Measurements from ENCODE around the gene MPP3.

- TF ChIP-seq CTCF (conservative IDR thresholded peaks at IDR 0.05; ENCODE audit: low read depth, low read length) (no peak), EZH2 (IDR thresholded peaks at IDR 0.05; ENCODE audit: low read length, unreplicated experiment) (no peak), EZH2phosphoT487 (IDR thresholded peaks at IDR 0.05; ENCODE audit: borderline replicate concordance, low read length) (no peak)
Measured at GRCh38 chr17:43782913-43783680, 49.8 kb downstream of the MPP3 start.
